ENCODE results near the gene BLTP3A. TPM values are rescaled to one million over a fixed set of nuclear protein-coding genes. Genes with fewer than 3 reads are reported as not detected.
"Not testable (repeated sequence)": the region's sequence is repeated elsewhere in the genome, so short reads cannot be mapped to it uniquely, and the experiment has no call there.

Gene BLTP3A
- total and polyA plus RNA-seq, 11 donors: 4.1 to 36.8 (median 22.0) TPM

GRCh38 chr6:34806738-34807453 lies 15.0 kb downstream of the BLTP3A start:
- Histone ChIP-seq H3K4me1 (peaks cover 0 to 27% (median 7%) of the 10 kb centered on the region in 12 donors), H3K36me3 (no peaks in the 10 kb centered on the region), H3K4me3 (no peak overlapping the region), H3K9me3 (no peaks in the 10 kb centered on the region), H3K27ac (peak overlapping the region in 5 of 12 donors; percentile 3 to 43 (median 20)), H3K27me3 (no peaks in the 10 kb centered on the region)
- no peak for TF ChIP-seq POLR2A (IDR thresholded peaks at IDR 0.05)
- TF ChIP-seq, protein P1, sequence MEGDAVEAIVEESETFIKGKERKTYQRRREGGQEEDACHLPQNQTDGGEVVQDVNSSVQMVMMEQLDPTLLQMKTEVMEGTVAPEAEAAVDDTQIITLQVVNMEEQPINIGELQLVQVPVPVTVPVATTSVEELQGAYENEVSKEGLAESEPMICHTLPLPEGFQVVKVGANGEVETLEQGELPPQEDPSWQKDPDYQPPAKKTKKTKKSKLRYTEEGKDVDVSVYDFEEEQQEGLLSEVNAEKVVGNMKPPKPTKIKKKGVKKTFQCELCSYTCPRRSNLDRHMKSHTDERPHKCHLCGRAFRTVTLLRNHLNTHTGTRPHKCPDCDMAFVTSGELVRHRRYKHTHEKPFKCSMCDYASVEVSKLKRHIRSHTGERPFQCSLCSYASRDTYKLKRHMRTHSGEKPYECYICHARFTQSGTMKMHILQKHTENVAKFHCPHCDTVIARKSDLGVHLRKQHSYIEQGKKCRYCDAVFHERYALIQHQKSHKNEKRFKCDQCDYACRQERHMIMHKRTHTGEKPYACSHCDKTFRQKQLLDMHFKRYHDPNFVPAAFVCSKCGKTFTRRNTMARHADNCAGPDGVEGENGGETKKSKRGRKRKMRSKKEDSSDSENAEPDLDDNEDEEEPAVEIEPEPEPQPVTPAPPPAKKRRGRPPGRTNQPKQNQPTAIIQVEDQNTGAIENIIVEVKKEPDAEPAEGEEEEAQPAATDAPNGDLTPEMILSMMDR (IDR thresholded peaks at IDR 0.05): no peak
- ATAC-seq (peak in 3 of 4 donors; percentile 28 to 65 (median 29)), DNase-seq (no peak)
- intact Hi-C loops (cut with DNase I): no loop called here
- 77 to 80% (median 78%) methylated on average over 9 of the region's 9 CpGs for WGBS, 4 donors

DNA sequence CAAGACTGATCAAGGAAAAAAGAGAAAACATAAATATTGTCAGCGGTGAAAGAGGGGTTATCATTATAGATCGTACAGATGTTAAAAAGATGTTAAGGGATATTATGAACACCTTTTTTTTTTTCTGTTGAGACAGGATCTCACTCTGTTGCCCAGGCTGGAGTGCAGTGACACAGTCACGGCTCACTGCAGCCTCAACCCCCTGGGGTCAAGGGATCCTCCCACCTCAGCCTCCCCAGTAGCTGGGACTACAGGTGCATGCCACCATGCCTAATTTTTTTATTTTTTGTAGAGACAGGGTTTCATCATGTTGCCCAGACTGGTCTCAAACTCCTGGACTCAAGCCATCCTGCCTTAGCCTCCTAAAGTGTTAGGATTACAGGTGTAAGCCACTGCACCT lies 16.6 kb downstream of the BLTP3A start:
- H3K9me3 ChIP-seq; H3K36me3 ChIP-seq; ATAC-seq; H3K4me3 ChIP-seq; intact Hi-C loops (cut with DNase I); H3K27me3 ChIP-seq; H3K27ac ChIP-seq; DNase-seq: not testable (repeated sequence)
- WGBS, 4 donors: 93 to 100% (median 96%) methylated on average over 3 of the region's 3 CpGs
- H3K4me1 ChIP-seq: peaks cover 0 to 40% (median 17%) of the 10 kb centered on the region in 12 donors

GRCh38 chr6:34809419-34809818 lies 17.5 kb downstream of the BLTP3A start:
- H3K9me3 ChIP-seq; H3K27ac ChIP-seq; DNase-seq; intact Hi-C loops (cut with DNase I); H3K27me3 ChIP-seq; ATAC-seq; H3K4me3 ChIP-seq; H3K36me3 ChIP-seq: not testable (repeated sequence)
- peaks cover 0 to 44% (median 18%) of the 10 kb centered on the region in 12 donors for H3K4me1 ChIP-seq
- 87 to 91% (median 89%) methylated on average over 9 of the region's 9 CpGs for WGBS, 4 donors

- DNase-seq (no peak), ATAC-seq (no peak)
- TF ChIP-seq, protein P1 (IDR thresholded peaks at IDR 0.05): no peak
- TF ChIP-seq POLR2A (IDR thresholded peaks at IDR 0.05): no peak
- Histone ChIP-seq H3K36me3 (no peaks in the 10 kb centered on the region), H3K4me1 (peaks cover 0 to 52% (median 18%) of the 10 kb centered on the region in 12 donors), H3K9me3 (no peaks in the 10 kb centered on the region), H3K27ac (no peak overlapping the region), H3K4me3 (no peak overlapping the region), H3K27me3 (no peaks in the 10 kb centered on the region)
- intact Hi-C loops (cut with DNase I): no loop called here
- WGBS, 4 donors: 89 to 91% (median 91%) methylated on average over 10 of the region's 10 CpGs
These were observed 18.4 kb downstream of the BLTP3A start for GRCh38 chr6:34810017-34810882.
